Stimulated activated naive CD8-positive, alpha-beta T cell treated with anti-CD3 and anti-CD28 coated beads, Interleukin-15, Interleukin-2, amounts not matched to agents 100 ng/mL and 50 ng/mL, for 24 hours (primary cell): ENCODE measurements around the gene MYBPC2.
"Not testable (repeated sequence)": the region's sequence is repeated elsewhere in the genome, so short reads cannot be mapped to it uniquely, and the experiment has no call there.

ENCODE experiments used
- H3K27ac Mint-ChIP-seq: one replicate; pipeline ENCODE4 v1.8.0; 2021; ENCODE audit warnings: mild to moderate bottlenecking, mixed read lengths
- H3K27me3 Mint-ChIP-seq: one replicate; pipeline ENCODE4 v1.8.0; 2021; ENCODE audit warnings: mixed read lengths
- H3K36me3 Mint-ChIP-seq: one replicate; pipeline ENCODE4 v1.8.0; 2021; ENCODE audit warnings: low read depth, mixed read lengths
- H3K4me1 Mint-ChIP-seq: one replicate; pipeline ENCODE4 v1.8.0; 2021; ENCODE audit warnings: low read depth, mixed read lengths
- H3K4me3 Mint-ChIP-seq: one replicate; pipeline ENCODE4 v1.8.0; 2021; ENCODE audit warnings: mild to moderate bottlenecking, mixed read lengths
- H3K9me3 Mint-ChIP-seq: one replicate; pipeline ENCODE4 v1.8.0; 2021; ENCODE audit warnings: mixed read lengths

MYBPC2 gene

GRCh38 chr19:50455992-50456391 lies 23.3 kb downstream of the MYBPC2 start:
- Mint-ChIP-seq H3K27me3 (peaks cover 23% of the 10 kb centered on the region), H3K9me3 (no peaks in the 10 kb centered on the region), H3K27ac (no peak overlapping the region), H3K4me3 (no peak overlapping the region), H3K4me1 (peaks cover 10% of the 10 kb centered on the region), H3K36me3 (no peaks in the 10 kb centered on the region)

GRCh38 chr19:50457300-50457699 lies 24.6 kb downstream of the MYBPC2 start:
- Mint-ChIP-seq H3K4me3 (no peak overlapping the region), H3K4me1 (peaks cover 15% of the 10 kb centered on the region), H3K36me3 (no peaks in the 10 kb centered on the region), H3K27me3 (peaks cover 19% of the 10 kb centered on the region), H3K9me3 (no peaks in the 10 kb centered on the region), H3K27ac (no peak overlapping the region)

GRCh38 chr19:50458396-50459066 lies 25.8 kb downstream of the MYBPC2 start:
- Mint-ChIP-seq H3K4me3 (no peak overlapping the region), H3K27me3 (peaks cover 19% of the 10 kb centered on the region), H3K4me1 (peaks cover 15% of the 10 kb centered on the region), H3K9me3 (no peaks in the 10 kb centered on the region), H3K27ac (no peak overlapping the region), H3K36me3 (no peaks in the 10 kb centered on the region)

- H3K36me3 Mint-ChIP-seq: no peaks in the 10 kb centered on the region
- no peak overlapping the region for H3K27ac Mint-ChIP-seq
- H3K4me3 Mint-ChIP-seq: no peak overlapping the region
- H3K4me1 Mint-ChIP-seq: peaks cover 15% of the 10 kb centered on the region
- peaks cover 19% of the 10 kb centered on the region for H3K27me3 Mint-ChIP-seq
- H3K9me3 Mint-ChIP-seq: no peaks in the 10 kb centered on the region
These were observed 26.4 kb downstream of the MYBPC2 start for GRCh38 chr19:50459067-50459456.

GRCh38 chr19:50459638-50460037 lies 26.9 kb downstream of the MYBPC2 start:
- H3K27ac Mint-ChIP-seq: no peak overlapping the region
- H3K4me1 Mint-ChIP-seq: peaks cover 15% of the 10 kb centered on the region
- H3K9me3 Mint-ChIP-seq: no peaks in the 10 kb centered on the region
- peak overlapping the region; percentile 20 for H3K4me3 Mint-ChIP-seq
- H3K27me3 Mint-ChIP-seq: peaks cover 19% of the 10 kb centered on the region
- no peaks in the 10 kb centered on the region for H3K36me3 Mint-ChIP-seq

GRCh38 chr19:50460161-50460765 lies 27.6 kb downstream of the MYBPC2 start:
- Mint-ChIP-seq H3K36me3 (no peaks in the 10 kb centered on the region), H3K4me3 (peak overlapping the region; percentile 20), H3K27ac (peak overlapping the region; percentile 4)

GRCh38 chr19:50461066-50461875 lies 28.6 kb downstream of the MYBPC2 start:
- Mint-ChIP-seq H3K27me3 (peaks cover 19% of the 10 kb centered on the region), H3K4me3 (no peak overlapping the region), H3K27ac (no peak overlapping the region), H3K36me3 (no peaks in the 10 kb centered on the region), H3K4me1 (peaks cover 15% of the 10 kb centered on the region), H3K9me3 (no peaks in the 10 kb centered on the region)

More at GRCh38 chr19:50460161-50460765, 27.6 kb downstream of the MYBPC2 start:
- peaks cover 15% of the 10 kb centered on the region for H3K4me1 Mint-ChIP-seq
- no peaks in the 10 kb centered on the region for H3K9me3 Mint-ChIP-seq
- H3K27me3 Mint-ChIP-seq: peaks cover 19% of the 10 kb centered on the region

GRCh38 chr19:50462970-50463369 lies 30.3 kb downstream of the MYBPC2 start:
- H3K9me3 Mint-ChIP-seq: no peaks in the 10 kb centered on the region
- H3K4me3 Mint-ChIP-seq: no peak overlapping the region
- peaks cover 15% of the 10 kb centered on the region for H3K4me1 Mint-ChIP-seq
- H3K27ac Mint-ChIP-seq: no peak overlapping the region
- H3K36me3 Mint-ChIP-seq: no peaks in the 10 kb centered on the region
- peaks cover 8% of the 10 kb centered on the region for H3K27me3 Mint-ChIP-seq

- H3K27me3 Mint-ChIP-seq: peaks cover 8% of the 10 kb centered on the region
- H3K9me3 Mint-ChIP-seq: no peaks in the 10 kb centered on the region
These were observed 31.7 kb downstream of the MYBPC2 start for GRCh38 chr19:50464348-50464747.

GRCh38 chr19:50465000-50465399 lies 32.3 kb downstream of the MYBPC2 start:
- Mint-ChIP-seq H3K27me3 (peaks cover 8% of the 10 kb centered on the region), H3K27ac (no peak overlapping the region)

More at GRCh38 chr19:50464348-50464747, 31.7 kb downstream of the MYBPC2 start:
- Mint-ChIP-seq H3K4me1 (peaks cover 15% of the 10 kb centered on the region), H3K4me3 (no peak overlapping the region), H3K36me3 (no peaks in the 10 kb centered on the region), H3K27ac (no peak overlapping the region)

GRCh38 chr19:50465986-50466705 lies 33.5 kb downstream of the MYBPC2 start:
- peaks cover 4% of the 10 kb centered on the region for H3K4me1 Mint-ChIP-seq
- H3K9me3 Mint-ChIP-seq: no peaks in the 10 kb centered on the region
- H3K4me3 Mint-ChIP-seq: no peak overlapping the region
- peaks cover 8% of the 10 kb centered on the region for H3K27me3 Mint-ChIP-seq
- H3K36me3 Mint-ChIP-seq: no peaks in the 10 kb centered on the region
- H3K27ac Mint-ChIP-seq: no peak overlapping the region

More at GRCh38 chr19:50465000-50465399, 32.3 kb downstream of the MYBPC2 start:
- Mint-ChIP-seq H3K4me1 (peaks cover 11% of the 10 kb centered on the region), H3K36me3 (no peaks in the 10 kb centered on the region), H3K4me3 (no peak overlapping the region), H3K9me3 (no peaks in the 10 kb centered on the region)

GRCh38 chr19:50466706-50467039 lies 34.0 kb downstream of the MYBPC2 start:
- Mint-ChIP-seq H3K36me3 (no peaks in the 10 kb centered on the region), H3K27me3 (peaks cover 8% of the 10 kb centered on the region)

GRCh38 chr19:50467566-50467965 lies 34.9 kb downstream of the MYBPC2 start:
- no peak overlapping the region for H3K4me3 Mint-ChIP-seq
- no peaks in the 10 kb centered on the region for H3K9me3 Mint-ChIP-seq
- no peaks in the 10 kb centered on the region for H3K4me1 Mint-ChIP-seq
- H3K27ac Mint-ChIP-seq: no peak overlapping the region
- peaks cover 8% of the 10 kb centered on the region for H3K27me3 Mint-ChIP-seq
- no peaks in the 10 kb centered on the region for H3K36me3 Mint-ChIP-seq

More at GRCh38 chr19:50466706-50467039, 34.0 kb downstream of the MYBPC2 start:
- Mint-ChIP-seq H3K27ac (no peak overlapping the region), H3K9me3 (no peaks in the 10 kb centered on the region), H3K4me1 (no peaks in the 10 kb centered on the region), H3K4me3 (no peak overlapping the region)

- Mint-ChIP-seq H3K4me1 (no peaks in the 10 kb centered on the region), H3K36me3 (no peaks in the 10 kb centered on the region), H3K27me3 (peaks cover 4% of the 10 kb centered on the region), H3K4me3 (no peak overlapping the region), H3K9me3 (no peaks in the 10 kb centered on the region), H3K27ac (no peak overlapping the region)
These were observed 36.1 kb downstream of the MYBPC2 start for GRCh38 chr19:50468818-50469217.

GRCh38 chr19:50473336-50473735 lies 40.6 kb downstream of the MYBPC2 start:
- not testable (repeated sequence) for H3K27ac Mint-ChIP-seq, H3K4me3 Mint-ChIP-seq, H3K36me3 Mint-ChIP-seq, H3K9me3 Mint-ChIP-seq, H3K27me3 Mint-ChIP-seq
- peaks cover 15% of the 10 kb centered on the region for H3K4me1 Mint-ChIP-seq
